Stimulated activated CD4-positive, alpha-beta T cell treated with anti-CD3 and anti-CD28 coated beads, Interleukin-12 subunit alpha, Interleukin-12 subunit beta, amount 100 ng/mL, for 4 hours (primary cell): ENCODE data around the gene LRBA.

Experiments
- DNase-seq: peaks from one replicate; pipeline ENCODE4 v3.0.0-alpha.2; 2020

The LRBA gene

DNA sequence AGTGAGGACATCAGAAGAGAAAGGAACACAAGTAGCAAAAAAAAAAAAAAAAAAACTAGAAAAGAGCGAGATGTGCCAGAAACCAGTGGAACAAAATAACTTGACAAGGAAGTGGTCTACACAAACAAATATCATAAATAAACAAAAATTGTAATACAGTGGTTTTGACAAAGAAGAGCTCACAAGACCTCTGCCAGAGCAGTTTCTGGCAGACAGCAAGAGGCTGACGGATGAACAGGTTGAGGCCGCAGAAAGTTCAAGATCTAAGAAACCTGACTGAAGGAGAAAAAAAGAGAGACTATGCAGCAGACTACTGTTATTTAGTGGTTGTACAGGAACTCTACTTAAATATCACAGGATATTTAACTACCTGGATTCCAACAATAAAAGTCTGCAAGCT, 367.0 kb downstream of the LRBA start:
- no peak for DNase-seq

DNA sequence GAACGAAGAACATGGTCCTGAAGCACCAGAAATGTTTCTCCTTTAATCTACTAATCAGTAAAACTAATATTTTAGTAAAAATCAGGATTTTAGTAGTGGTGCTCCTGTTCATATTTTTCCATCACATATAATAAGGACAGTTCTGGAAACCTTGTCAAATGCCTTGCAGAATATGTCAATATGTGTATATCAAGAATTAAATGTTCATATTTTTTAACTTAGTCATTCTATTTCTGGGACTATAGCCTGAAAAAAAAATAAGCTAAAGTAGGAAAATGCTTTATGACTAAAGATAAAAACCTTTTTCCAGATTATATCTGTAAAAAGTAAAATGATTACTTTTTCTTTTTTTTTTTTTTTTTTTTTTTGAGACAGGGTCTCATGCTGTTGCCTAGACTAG, 368.1 kb downstream of the LRBA start:
- no peak for DNase-seq

DNA sequence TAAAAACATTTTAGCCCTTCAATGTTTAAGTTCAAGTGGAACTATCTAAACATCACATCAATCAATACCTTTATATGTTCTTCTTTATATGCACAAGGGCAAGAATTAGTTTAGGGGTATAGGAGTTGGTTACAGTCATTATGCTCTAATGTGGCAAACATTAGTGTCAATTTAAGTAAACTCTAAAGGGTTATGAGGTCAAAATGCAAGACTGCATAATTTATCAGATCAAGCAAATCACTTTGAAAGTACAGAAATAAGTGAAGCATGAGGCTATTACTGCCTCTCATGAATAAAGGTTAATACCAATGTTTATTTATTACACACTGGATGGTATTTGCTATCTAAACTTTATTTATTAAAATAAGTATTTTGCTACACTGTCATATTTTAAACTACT, 373.5 kb downstream of the LRBA start:
- no peak for DNase-seq

DNA sequence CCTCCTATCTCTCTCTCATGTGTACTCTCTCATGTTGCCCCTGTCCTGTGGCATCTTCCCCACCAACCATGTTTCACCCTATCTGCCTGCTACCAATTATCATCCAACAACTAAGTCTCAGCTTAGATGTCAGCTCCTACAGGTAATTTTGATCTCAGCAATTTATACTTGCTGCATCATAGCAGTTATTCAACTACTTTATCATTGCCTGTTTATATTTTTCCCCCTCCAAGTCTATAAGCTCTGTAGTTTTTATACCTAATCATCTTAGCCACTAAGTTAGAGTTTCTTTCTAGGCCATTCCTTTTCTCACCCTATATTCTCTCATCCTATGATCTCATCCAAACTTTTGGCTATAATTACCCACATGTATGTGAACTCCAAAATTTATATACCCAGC, 382.4 kb downstream of the LRBA start:
- no peak for DNase-seq

DNA sequence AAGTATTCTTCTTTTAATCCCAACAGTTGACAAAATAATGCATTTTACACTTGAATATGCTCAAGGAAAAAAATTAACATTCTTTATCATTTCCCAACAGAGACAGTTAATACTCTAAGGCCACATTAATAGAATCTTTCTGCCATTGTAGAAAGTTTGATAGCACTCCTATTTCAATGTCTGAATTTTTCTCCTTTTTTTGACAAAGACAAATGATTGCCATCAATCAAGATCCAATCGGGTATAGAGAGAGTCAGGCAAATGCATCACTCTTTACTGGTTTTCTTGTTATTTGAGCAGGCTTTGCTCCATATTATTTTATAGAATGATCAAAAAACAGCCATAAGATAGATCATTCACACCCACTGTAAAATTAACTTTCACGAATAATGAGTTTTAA, 387.0 kb downstream of the LRBA start:
- no peak for DNase-seq

DNA sequence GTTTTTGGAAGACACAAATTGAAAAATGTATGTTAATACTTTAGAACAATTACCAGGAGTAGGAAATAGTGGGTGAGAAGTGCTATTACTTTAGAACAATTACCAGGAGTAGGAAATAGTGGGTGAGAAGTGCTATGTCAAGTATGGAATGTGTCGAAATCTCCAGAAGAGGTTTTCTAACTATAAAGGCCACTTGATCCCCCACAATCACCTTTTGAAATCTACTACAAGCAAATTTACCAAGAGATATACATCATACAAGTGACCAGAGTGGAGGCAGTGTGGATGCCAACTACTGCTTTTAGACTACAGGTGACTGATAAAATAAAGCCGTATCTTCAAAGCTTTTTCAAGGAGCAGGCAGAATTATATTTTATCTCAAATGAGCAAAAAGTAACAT, 390.1 kb downstream of the LRBA start:
- DNase-seq: no peak

DNA sequence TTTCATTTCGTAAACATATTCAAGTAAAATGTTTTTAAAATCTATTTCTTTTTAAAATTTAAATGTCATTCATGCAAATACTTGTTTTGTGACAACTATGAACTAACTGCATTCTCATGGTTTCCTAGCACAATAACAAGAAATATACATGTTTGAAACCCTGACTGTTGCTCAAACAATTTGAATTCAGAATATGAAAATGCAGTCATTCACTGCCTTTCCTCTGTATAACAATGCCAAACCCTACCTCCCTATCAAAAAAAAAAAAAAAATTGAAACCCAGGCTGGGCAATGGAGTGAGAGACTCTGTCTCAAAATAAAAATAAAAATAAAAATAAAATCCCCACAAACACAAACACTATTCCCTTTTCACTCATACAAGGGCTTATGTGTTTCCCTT, 391.0 kb downstream of the LRBA start:
- no peak for DNase-seq

DNA sequence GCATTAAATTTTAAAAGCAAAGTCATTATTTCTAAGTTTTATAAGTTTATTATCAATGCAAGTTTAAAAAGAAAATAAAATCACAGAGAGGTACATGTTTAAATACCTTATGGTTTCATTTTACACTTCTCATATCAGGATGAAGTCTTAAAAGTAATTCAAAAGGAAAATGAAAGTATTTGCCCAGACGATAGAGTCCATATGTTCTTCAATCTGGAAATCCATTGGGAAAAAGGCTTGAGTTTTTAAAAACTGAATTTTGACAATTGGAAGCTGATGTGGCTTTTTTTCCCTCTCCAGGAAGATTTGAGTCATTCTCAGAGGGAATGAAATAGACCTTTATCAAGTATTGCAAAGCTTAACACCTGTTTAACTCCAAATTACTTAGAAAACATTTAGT, 396.0 kb downstream of the LRBA start:
- DNase-seq: no peak

DNA sequence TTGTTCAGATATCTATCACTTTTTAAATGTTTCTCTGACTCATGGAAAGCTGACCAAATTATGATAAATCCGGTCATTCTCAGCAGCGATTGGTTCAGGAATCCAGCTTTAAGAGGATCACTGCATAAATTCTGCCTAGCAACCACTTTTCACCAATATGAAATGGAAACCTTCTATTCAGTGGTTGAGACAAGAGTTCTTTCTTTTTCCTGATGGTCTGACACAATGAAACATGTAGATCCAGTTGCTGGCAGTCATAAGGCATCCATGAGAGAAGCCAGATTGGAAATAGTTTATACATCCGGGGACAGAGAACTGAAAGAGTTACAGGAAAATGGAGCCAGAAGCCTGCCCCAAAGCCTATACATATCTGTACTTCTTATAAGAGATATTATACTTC, 406.0 kb downstream of the LRBA start:
- DNase-seq: no peak

DNA sequence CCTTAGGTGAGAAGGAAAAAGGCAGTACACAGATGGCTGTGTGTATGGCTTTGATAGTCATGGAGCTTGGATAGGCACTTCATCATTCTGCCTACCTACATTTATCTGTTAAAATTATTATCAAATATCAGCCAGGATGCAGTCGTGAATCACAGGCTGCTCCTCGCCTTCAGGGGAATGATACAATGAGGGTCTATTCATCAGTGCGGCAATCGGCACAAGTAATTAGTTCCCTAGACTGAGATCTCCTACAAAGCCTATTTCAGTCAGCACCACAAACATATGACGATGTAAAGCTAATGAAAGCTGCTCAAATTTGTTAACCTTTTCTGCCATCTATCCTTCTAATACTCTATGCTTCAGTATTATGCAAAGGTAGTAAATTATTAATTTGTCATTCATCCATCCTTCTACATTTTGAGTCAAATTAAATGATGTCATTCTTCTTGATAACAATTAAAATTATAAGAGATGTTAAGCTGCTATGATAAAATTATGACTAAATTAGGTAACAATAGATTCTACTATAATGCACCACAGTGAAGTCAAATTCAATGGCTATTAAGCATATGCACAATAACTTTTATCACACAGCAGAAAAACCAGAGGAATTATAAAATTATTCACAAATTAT, 414.2 kb downstream of the LRBA start:
- no peak for DNase-seq

DNA sequence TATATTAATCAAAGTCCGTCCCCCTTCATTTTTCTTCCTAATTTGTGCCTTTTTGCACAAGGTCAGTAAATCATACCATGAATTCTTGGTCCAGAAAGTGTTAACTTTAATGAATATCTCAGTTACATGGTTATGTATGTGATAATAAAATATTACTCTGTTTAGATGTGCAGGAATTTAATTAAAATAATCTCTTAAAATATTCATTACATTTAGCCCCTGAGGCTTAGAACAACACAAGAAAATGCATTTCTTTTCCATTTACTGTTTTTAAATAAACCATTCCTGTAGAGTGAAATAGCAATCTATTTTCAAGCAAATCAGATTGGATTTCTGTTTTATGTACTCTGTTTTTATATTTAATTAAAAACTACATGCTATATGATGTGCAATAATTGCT, 415.5 kb downstream of the LRBA start:
- no peak for DNase-seq

DNA sequence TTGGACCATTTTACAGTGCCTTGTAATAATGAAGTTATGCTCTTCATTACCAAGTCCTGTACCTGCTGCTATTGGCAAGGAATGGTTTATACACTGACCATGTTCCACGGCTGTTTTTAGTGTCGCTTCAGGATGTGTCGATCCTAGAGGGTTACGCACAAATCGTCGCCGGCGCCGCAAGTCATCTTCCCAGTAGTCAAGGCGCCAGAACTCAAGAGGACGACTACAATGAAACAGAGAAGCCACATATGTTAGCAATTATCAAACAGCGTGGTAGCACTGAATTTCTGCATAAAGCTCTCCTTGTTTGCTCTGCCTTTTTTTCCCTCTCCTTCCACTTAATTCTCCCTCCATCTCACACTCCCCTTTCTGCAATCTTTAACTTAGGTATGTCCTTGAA, 416.2 kb downstream of the LRBA start:
- no peak for DNase-seq

DNA sequence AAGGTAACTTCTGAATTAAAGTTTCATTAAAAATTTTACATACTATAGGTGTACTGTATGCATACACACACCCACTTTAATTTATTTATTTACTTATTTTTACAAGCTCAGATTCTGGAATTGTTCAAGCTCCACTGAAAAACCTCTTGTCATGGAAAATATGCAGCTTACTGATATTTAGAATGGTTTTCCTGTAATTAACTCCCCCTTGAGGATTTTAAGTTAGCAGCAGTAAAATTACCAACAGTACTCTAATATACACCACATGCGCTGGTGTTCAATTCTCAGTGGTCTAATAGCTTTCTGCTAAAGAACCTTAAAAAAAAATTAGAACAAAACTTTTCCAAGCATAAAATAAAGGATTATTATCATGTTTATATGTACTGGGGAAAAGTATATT, 421.1 kb downstream of the LRBA start:
- DNase-seq: no peak

DNA sequence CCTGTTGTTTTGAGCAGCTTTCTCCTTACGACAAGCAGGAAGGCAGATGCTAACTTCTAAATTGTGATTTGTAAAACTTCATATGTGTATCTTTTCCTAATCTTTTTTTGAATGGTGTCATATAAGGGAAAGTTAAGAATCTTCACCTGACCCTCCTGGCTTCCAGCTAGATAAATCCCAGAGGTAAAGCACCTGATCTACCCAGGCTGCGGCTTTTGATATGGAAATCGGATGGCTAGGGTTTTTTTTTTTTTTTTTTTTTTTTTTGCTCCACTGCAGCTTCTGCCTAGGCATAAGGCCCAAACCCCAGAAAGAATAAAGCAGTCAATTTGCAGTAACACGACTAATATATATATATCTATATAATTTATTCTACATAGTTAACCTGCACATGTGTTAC, 423.2 kb downstream of the LRBA start:
- no peak for DNase-seq

DNA sequence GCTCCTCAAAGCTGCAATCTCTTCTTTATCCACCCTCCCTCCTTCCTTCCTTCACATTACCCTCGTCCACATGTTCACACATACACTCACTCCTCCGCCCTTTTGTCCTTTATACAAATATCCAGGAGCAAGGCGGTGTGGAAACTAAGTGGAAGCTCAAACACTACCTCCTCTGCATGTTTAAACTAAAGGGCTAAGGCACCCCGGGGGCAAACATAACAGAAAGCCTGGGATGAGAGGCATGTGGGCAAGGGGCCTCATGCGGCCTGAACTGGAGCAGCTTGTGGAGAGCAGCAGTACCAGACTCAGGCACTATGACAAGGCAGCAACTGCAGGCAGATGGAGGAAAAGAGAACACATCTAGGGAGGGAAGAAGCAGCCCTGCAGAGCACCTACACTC, 423.7 kb downstream of the LRBA start:
- no peak for DNase-seq

DNA sequence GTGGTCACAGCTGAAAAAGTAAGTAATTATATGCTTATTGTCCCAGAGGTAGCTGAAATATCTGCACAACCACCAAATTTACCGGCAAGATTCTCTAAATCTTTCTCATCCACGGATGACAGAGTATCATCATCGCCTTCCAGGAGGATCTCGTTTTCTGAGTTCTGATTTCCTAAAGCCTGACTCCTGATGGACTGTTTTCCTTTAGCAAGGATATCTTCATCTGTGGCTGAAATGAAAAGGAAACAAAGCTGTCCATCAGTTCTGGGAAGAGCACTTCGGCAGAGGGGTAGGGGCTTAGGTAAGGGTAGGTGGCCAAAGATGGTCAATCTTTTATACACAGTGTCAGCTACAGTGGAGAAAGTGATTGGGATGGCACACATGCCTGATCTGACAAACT, 424.5 kb downstream of the LRBA start:
- no peak for DNase-seq

DNA sequence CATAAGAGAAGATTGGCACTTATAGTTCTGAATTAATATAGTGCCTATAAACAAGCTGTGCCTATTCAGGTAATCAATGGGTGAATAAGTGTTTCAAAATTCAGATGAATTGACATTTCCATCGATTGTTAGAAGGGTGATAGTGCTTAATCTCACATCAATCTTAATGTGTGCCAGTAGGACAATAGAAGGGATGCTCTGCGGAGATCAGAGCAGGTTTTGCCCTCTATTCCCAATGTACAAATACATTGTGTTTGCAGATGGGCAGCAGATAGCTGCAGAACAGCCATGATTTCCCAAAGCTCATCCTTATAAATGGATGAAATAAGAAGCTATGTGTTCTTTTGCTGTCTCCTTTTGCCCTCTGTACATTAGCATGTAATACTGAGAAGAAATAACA, 425.9 kb downstream of the LRBA start:
- no peak for DNase-seq

DNA sequence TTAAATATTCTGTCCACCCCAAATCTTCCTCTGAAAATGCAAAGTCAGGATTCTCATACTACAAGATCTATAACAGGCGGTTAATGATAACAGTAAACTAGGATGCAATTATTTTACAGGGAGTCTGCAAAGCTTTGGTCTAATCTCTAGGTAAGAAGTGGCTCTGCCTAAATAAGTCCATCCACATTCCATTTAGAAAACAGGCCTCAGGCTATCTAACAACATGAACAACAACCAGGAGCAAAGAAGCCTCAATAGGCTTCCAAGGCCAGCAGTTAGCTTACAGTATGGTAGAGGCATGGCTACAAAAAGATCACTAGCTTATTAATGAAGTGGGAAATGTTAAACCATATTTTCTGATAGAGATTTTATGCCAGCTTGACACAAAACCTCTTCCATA, 426.8 kb downstream of the LRBA start:
- DNase-seq: no peak

DNA sequence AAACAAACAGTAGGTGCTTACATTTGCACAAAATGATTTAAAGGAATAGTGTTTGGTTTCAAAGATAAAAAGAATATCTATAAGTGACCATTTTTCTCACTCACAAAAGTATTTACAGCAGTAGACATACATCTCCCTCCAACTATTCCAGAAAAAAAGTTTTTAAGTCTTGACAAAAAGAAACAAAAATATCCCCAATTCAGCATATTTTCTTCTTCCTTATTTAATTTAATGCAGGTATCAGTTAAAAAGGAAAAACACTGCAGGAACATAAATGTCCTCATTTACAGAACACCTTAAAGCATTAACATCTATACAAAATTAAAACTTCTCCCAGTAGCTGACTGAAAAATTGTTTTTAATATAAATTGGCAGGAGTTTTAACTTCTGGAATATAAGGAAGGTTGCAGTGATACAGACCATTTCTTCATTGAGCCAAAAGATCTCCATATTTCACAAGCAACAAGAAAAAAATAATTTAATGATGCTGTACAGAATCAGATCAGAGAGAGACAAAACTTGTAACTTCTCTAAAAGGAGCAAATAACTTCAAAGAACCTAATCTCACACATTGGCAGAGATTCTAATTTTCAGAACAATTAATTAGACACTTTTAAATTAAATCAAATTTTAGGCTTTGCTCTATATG, 428.8 kb downstream of the LRBA start:
- no peak for DNase-seq

DNA sequence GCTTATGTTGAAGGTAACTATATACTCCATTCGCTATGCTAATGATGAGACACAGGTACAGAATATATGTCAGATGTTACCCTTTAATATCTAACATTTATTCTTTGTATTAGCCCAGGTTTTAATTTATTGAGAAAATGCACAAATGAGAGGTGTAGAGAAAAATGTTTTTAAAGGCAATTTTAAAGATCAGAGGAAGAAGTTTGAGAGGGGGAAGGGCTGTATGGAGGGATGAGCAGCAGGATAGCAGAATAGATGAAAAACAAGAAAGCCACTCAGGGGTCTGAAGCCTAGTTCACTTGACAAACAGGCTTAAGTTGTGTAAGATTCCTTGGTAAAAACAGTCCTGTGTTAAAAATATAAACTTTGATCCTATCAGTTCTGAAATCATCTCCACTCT, 429.5 kb downstream of the LRBA start:
- DNase-seq: no peak

DNA sequence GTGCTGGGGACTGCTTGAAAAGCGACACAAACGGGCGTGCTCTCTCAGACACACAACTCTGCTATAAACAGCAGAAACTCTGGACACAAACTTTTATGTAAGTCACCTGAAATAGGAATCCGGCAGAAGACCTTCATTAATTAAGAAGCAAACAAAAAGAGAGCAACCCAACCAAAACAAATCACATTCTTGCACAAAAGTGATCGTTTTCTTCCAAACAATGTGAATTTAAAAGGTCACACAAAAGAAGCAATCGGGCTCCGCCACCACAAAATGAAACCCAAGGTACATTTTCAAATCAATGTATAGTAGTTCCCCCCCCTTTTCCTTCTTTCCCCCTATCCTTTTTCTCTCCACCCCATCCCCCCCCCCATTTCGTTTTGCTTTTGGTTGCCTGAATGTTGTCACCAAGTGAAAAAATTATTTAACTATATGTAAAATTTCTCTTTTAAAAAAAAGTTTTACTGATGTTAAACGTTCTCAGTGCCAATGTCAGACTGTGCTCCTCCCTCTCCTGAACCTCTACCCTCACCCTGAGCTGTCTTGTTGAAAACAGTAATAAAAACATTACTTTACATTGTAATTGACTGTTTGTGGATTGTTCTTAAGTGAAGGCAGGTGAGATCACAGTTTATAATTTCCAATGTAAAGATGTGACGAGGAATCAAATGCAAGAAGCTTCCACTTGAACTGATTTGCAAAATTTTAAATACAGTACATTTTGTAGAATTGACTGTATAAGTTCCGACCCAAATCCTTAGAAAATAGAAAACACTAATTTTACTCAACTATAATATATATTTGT, 430.8 kb downstream of the LRBA start:
- DNase-seq: no peak

DNA sequence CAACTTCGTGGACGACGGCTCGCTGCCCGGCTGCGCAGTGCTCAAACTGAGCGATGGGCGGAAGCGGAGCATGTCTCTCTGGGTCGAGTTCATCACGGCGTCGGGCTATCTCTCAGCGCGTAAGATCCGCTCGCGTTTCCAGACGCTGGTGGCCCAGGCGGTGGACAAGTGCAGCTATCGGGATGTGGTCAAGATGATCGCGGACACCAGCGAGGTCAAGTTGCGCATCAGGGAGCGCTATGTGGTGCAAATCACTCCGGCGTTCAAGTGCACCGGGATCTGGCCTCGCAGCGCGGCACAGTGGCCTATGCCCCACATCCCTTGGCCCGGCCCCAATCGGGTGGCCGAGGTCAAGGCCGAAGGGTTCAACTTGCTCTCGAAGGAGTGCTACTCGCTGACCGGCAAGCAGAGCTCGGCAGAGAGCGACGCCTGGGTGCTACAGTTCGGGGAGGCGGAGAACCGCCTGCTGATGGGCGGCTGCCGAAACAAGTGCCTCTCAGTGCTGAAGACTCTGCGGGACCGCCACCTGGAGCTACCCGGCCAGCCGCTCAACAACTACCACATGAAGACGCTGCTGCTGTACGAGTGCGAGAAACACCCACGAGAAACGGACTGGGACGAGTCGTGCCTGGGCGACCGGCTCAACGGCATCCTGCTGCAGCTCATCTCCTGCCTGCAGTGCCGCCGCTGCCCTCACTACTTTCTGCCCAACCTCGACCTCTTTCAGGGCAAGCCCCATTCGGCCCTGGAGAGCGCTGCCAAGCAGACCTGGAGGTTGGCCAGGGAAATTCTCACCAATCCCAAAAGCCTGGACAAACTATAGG, 431.6 kb downstream of the LRBA start:
- no peak for DNase-seq

DNA sequence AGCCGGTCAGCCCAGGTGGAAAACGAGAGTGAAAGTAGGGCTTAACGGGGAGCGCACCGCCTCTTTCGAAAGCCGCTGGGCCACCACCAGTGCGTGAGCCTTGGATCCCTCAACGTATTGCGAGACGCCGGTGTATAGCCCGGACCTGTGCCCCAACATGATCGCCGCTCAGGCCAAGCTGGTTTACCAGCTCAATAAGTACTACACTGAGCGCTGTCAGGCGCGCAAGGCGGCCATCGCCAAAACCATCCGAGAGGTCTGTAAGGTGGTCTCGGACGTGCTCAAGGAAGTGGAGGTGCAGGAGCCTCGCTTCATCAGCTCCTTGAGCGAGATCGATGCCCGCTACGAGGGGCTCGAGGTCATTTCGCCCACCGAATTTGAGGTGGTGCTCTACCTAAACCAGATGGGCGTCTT, 432.2 kb downstream of the LRBA start:
- no peak for DNase-seq
